HepG2 (cell line): ENCODE measurements around the gene SYNGR2. TPM values are rescaled to one million over a fixed set of nuclear protein-coding genes. Genes with fewer than 3 reads are reported as not detected.

Experiments used
- CHD4 ChIP-seq: fragments of 200-600 bp; sonication (generic); IDR thresholded peaks from 2 replicates; pipeline ENCODE4 v1.7.0; 2017; ENCODE audit warnings: mild to moderate bottlenecking, low read length, borderline replicate concordance
- CREM ChIP-seq, 2 experiments: sonication (generic) in 1 of 2; formaldehyde crosslinking in 1 of 2; IDR thresholded peaks; 2 replicates each; pipeline versions ENCODE4 v1.4.0 to v1.6.1; 2016 to 2020; ENCODE audit warnings: antibody characterized with exemption in 1 of 2, mild to moderate bottlenecking in 1 of 2, missing genetic modification reagents in 1 of 2
- HDAC2 ChIP-seq: sonication (generic); formaldehyde crosslinking; IDR thresholded peaks from 2 replicates; pipeline ENCODE4 v1.4.0; 2020; ENCODE audit warnings: missing genetic modification reagents
- HMGA1 ChIP-seq: sonication (generic); formaldehyde crosslinking; conservative IDR thresholded peaks from 2 replicates; pipeline ENCODE4 v1.4.0; 2020; ENCODE audit warnings: missing genetic modification reagents
- NR2F1 ChIP-seq, 2 experiments: fragments of 450-650 bp in 1 of 2; formaldehyde crosslinking in 1 of 2; IDR thresholded peaks; 2 replicates each; pipeline versions ENCODE4 v1.5.0 to v1.6.1; 2016 to 2020; ENCODE audit warnings: mild to moderate bottlenecking in 1 of 2, missing compliant biosample characterization in 1 of 2, missing genetic modification reagents in 1 of 2, moderate library complexity in 1 of 2
- SETDB1 ChIP-seq: sonication (generic); formaldehyde crosslinking; IDR thresholded peaks from 2 replicates; pipeline ENCODE4 v1.5.1; 2020; ENCODE audit warnings: missing genetic modification reagents, mild to moderate bottlenecking, borderline replicate concordance
- SRSF1 ChIP-seq: fragments of 200-400 bp; formaldehyde crosslinking; optimal IDR thresholded peaks from 2 replicates; pipeline ENCODE3; 2017; ENCODE audit warnings: mild to moderate bottlenecking, low read depth, low read length, moderate library complexity
- TFAP4 ChIP-seq: sonication (generic); IDR thresholded peaks from 2 replicates; pipeline ENCODE4 v1.6.1; 2016; ENCODE audit warnings: low read depth, borderline replicate concordance
- ZFP1 ChIP-seq: IDR thresholded peaks from 2 replicates; pipeline ENCODE4 v1.6.1; 2016
- ZNF281 ChIP-seq: sonication (generic); formaldehyde crosslinking; IDR thresholded peaks from 2 replicates; pipeline ENCODE4 v1.4.0; 2020; ENCODE audit warnings: missing genetic modification reagents, borderline replicate concordance
- ZNF318 ChIP-seq: sonication (generic); formaldehyde crosslinking; IDR thresholded peaks from 2 replicates; pipeline ENCODE4 v1.4.0; 2020; ENCODE audit warnings: mild to moderate bottlenecking, missing genetic modification reagents
- ZNF710 ChIP-seq: sonication (generic); formaldehyde crosslinking; IDR thresholded peaks from 2 replicates; pipeline ENCODE4 v1.5.0; 2020; ENCODE audit warnings: mild to moderate bottlenecking, missing genetic modification reagents, borderline replicate concordance
- polyA plus RNA-seq, 8 experiments: library from polyadenylated mRNA; depleted of rRNA in 3 of 8; stranded (reverse) in 7 of 8; unstranded in 1 of 8; fragments of >200 nt; fragmentation: Illumina TruSeq in 4 of 8; extraction: Trizol in 4 of 8; gene quantifications; 2 replicates each; pipeline versions ENCODE4 v1.2.1 to v1.2.3, GENCODE V29; 2011 to 2016; ENCODE audit warnings: low read depth in 4 of 8, missing spikeins in 1 of 8, mixed read lengths in 1 of 8; ENCODE audit not compliant: insufficient read depth in 1 of 8
- total RNA-seq, 5 experiments: library from RNA; depleted of rRNA; stranded (reverse); fragments of >200 nt; fragmentation: Illumina TruSeq; extraction: Trizol; gene quantifications; 2 replicates each; pipeline ENCODE4 v1.2.3, GENCODE V29; 2016; ENCODE audit warnings: low read depth in 1 of 5

Gene SYNGR2
- total and polyA plus RNA-seq, 2 of the 13 experiments (the other 11 are each of a cell fraction or from before 2014, with no cell fraction given) = 46.7 to 170 TPM

- TF ChIP-seq ZNF318 (CRISPR knock-in tag) (0 out of 2 replicates have a peak, but pooled peaks have one; percentile 29), SETDB1 (CRISPR knock-in tag) (no peak), ZNF710 (CRISPR knock-in tag) (no peak), CREM (IDR thresholded peaks at IDR 0.05) (no peak), CREM (CRISPR knock-in tag; IDR thresholded peaks at IDR 0.05) (no peak), HDAC2 (no peak), NR2F1 (CRISPR knock-in tag; IDR thresholded peaks at IDR 0.05) (no peak; a peak in 1 of 4 replicates), ZFP1 (no peak), TFAP4 (no peak), HMGA1 (CRISPR knock-in tag) (no peak), SRSF1 (peak; percentile 4), CHD4 (peak; percentile 98), ZNF281 (CRISPR knock-in tag) (no peak)
Measured at GRCh38 chr17:78129351-78130089, 38.9 kb upstream of the SYNGR2 start (continued).
